ENCODE measurements around the gene MAGEA4.

Gene MAGEA4

DNA sequence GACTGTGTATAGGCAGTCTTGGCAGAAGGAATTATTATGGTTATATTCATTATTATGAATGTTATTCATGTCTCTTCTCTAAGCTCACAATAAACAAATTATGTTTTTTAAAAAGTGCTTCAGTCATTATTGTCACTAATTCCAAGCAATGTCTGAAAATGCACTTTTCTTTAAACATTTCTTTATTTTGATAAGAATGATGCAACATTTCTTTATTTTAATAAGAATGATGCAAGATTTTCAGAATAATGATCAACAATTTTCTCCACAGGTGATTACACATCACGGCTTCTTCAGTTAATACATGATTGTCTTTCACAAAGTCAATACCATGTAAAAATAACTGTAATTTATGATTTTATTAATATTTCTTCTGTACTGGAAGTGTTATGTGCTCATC is 22.7 kb downstream of the MAGEA4 start:
- no peak for DNase-seq

DNA sequence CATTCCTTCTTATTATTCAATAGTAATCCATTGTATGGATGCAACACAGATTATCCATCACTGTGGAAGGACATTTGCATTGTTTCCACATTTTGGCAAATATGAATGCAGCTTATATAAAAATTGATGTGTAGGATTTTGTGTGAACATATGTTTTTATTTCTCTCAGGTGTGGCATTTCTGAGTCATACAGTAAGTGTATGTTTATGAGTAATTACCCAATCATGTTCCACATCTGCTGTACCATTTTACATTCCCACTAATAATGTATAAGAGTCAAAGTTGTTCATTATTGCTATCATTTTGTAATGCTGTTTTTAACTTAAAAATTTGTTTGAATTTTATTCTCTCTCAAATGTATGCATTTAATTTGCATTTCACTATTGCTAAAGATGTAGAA is 25.5 kb downstream of the MAGEA4 start:
- DNase-seq: no peak

GRCh38 chrX:151954730-151955129 is 42.0 kb downstream of the MAGEA4 start:
- no peak for DNase-seq

- no peak for DNase-seq
Measured at GRCh38 chrX:151958101-151958500, 45.4 kb downstream of the MAGEA4 start.

DNA sequence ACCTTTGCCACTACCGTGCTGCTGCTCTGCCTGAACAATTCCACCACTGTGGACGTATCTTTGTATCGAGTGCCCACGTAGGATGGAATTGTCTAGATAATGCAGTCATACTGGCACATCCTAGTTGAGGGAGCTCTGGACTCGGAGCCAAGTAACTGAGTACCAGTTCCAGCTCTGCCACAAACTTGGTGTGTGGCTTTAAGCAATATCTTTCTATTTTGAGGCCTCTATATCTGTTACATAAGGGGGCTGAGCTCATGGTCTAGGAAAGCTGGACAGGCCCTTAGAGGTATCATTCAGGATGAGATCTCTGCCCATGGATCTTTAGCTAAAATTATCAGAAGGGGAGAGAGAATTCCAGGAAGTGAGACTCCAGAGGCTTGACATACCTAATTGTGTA is 49.3 kb downstream of the MAGEA4 start:
- no peak for DNase-seq

GRCh38 chrX:151966236-151966635 is 53.5 kb downstream of the MAGEA4 start:
- DNase-seq: no peak

DNA sequence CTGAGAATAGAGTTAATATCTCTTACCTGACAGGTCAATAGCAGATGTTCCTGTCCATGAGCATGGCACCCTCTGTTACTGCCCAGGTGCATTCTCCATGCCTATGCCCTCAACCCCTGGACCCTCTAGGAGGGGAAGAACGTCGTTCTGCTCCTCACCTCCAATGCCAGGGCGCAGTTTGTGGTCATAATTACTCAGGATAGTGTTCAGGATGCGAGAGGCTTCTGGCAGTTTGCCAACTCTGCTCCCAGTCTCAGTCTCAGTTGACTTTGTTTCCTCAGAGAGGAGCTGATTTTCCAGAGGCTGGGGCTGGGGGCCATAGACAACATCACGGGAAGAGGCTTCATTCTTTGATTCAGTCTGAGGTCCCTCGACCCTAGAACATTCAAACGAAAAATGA is 57.3 kb downstream of the MAGEA4 start:
- no peak for DNase-seq

DNA sequence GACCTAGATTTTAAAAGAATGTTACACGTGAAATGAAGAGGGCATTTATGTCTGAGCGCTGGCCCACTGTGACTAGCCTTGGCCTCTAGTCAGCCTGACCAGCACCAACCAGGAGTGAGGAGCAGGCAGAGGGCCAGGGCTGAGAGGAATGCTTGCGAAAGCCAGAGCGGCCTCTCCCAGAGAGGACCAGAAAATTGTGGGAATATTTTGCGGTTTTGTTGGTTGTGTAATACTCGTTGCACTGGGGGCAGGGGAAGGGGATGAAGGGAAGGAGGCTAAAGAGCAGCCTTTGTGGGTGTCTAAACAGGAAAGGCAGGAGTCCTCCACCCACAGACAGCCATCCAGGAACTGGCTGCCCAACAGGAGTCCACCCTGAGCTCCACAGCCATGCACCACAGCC is 58.0 kb downstream of the MAGEA4 start:
- no peak for DNase-seq

GRCh38 chrX:151973060-151973661 is 60.5 kb downstream of the MAGEA4 start:
- no peak for DNase-seq

DNA sequence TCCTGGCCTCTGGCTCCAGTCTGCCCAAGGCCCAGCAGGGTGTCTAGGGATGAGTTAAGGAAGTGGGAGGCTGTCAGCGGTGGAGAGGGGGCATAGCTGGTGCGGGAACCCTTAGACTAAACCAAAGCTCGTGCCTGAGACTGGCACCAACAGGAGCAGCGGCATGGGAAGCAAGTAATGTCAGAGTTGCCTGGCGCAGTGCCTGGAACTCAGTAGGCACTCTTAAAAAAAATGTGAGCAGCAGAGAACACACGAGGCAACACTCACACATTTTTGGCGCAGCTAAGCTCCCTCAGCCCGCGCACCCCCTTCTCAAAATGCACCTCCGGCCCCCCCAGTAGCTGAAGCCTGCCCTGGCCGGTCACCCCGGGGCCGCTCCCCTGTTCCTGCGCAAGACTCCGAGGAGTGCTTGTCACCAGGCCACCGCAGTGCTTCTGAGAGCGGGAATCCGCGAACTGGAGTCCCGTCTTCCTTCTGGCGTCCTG is 61.2 kb downstream of the MAGEA4 start:
- DNase-seq: no peak

Measured in NCI-H1436 treated with DMSO at 0.1 percent for 48 hours (cell line).